Activated T-cell treated with anti-CD3 and anti-CD28 coated beads, Interleukin-2, amount 50 U/mL, for 48 hours (primary cell): ENCODE results near the gene SOAT2.
A peak's percentile ranks its signal among the peaks of the same experiment; 100 is the strongest.

ENCODE experiments used
- DNase-seq, 2 experiments: peaks; one replicate each; pipeline ENCODE4 v3.0.0-alpha.2; 2020

SOAT2 gene, protein sequence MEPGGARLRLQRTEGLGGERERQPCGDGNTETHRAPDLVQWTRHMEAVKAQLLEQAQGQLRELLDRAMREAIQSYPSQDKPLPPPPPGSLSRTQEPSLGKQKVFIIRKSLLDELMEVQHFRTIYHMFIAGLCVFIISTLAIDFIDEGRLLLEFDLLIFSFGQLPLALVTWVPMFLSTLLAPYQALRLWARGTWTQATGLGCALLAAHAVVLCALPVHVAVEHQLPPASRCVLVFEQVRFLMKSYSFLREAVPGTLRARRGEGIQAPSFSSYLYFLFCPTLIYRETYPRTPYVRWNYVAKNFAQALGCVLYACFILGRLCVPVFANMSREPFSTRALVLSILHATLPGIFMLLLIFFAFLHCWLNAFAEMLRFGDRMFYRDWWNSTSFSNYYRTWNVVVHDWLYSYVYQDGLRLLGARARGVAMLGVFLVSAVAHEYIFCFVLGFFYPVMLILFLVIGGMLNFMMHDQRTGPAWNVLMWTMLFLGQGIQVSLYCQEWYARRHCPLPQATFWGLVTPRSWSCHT

DNA sequence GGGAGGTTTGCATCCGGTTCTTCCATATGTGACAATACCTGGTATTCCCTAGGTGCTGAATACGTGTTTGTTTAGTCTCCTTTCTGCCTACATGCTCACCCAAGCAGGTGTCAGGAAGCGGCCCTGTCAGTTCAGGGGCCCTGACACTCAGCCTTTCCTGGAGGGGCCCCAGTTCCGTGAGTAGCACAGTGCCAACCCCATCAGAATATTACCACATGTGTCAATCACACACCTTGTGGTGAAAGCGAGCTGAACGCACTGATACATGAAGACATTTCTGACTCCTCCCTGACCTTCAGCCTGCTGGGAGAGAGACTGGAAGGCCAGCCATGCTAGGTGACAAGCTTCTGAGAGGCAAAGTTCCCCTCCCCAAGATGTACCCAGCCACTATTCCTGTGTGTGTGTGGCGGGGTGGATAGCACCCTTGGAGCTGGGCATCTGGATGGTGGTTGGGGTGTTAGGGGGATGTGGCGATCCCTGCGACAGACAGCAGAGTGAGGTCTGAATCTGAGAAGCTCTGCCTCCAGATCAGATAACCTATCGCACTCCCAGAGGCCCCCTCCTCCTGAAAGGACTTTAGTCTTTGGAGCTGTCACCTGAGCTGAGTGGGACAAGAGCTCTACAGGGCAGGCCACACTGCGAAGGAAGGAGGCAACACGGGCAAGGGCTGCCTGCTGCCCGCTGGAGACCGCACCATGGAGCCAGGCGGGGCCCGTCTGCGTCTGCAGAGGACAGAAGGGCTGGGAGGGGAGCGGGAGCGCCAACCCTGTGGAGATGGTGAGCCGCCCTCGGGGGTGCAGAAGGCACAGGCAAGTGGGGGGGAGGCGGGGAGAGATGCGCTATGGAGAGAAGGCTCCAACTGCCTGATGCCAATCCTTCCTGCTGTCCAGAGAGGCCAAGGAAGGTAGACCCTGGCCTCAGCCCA lies at the start of gene SOAT2:
Gene SOAT2 (plus strand): TSS at position 604 of the 925 bp plus-strand sequence. CDS start 92 bp downstream, at position 696.
- DNase-seq: peak; percentile 68

DNA sequence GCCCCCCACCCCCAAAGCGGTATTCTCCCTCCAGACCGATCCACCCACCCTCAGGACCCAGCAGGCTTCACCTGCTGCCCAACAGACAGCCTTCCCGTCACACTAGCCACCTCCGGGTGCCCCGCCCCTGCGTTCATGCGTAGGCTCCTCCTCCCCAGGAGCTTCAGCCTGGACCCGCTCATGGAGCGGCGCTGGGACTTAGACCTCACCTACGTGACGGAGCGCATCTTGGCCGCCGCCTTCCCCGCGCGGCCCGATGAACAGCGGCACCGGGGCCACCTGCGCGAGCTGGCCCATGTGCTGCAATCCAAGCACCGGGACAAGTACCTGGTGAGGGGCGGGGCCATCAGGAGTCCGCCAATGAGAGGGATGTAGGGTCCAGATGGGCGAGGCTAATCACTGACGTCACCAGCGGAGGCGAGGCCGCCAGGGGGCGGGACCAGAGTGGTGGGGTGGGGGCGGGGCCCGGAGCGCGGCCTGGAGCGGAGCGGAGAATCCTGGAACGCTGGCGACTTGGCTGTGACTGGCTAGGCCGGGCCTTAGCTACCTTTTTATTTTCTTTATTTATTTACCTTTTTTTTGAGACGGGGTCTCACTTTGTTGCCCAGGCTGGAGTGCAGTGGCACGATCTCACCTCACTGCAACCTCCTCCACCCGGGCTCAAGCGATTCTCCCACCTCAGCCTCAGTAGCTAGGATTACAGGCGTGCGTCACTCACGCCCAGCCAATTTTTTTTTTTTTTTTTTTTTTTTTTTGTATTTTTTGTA lies 49.0 kb upstream of the SOAT2 start:
- peak; percentile 95 to 96 for DNase-seq

DNA sequence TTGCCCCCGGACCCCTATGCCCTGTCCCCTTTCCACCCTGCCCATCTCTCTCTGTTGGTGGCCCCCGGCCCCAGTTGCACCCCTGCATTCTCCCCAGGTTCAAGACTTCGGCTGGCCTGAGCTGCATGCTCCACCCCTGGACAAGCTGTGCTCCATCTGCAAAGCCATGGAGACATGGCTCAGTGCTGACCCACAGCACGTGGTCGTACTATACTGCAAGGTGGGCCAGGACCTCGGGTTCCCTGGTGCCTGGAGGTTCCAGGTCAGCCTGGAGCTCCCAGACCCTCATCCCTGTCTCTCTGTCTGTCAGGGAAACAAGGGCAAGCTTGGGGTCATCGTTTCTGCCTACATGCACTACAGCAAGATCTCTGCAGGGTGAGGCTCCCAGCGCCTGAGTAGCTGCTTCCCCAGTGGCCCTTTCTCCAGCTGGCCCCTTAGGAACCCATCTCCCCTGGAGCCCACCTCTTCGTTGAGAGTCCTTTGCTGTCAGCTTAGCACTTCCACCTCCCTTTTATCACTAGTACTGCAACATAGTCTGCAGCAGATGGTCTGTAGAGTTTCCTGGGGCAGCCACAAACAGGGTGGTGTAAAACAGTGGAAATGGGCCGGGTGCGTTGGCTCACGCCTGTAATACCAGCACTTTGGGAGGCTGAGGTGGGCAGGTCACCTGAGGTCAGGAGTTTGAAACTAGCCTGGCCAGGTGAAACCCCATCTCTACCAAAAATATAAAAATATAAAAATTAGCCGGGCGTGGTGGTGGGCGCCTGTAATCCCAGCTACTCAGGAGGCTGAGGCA lies 47.6 kb upstream of the SOAT2 start:
- DNase-seq: no peak

DNA sequence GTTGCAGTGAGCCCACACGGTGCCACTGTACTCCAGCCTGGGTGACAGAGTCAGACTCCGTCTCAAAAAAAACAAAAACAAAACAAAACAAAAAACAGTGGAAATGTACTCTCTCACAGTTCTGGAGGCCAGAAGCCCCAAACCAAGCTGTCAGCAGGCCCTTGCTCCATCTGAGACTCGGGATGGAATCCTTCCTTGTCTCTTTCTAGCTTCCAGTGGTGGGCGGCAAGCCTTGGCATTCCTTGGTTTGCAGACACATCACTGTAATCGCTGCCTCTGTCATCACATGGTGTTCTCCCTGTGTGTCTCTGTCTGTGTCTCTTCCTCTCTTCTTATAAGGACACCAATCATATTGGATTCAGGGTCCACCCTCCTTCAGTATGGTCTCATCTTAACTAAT lies 47.0 kb upstream of the SOAT2 start:
- DNase-seq: no peak

DNA sequence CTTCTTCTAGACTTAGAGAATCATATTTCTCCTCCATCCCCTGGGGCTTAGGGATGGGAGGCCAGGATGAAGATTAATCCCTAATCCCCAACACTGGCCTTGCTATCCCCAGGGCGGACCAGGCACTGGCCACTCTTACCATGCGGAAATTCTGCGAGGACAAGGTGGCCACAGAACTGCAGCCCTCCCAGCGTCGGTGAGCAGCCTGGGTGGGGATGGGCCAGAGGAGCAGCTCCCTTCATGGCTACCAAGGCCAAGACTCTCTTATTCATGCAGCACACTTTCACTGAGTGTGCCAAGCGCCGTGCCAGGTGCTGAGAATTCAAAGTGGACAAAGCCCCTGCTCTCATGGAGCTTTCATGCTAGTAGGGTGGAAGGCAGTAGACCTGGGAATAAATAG lies 46.4 kb upstream of the SOAT2 start:
- no peak for DNase-seq

DNA sequence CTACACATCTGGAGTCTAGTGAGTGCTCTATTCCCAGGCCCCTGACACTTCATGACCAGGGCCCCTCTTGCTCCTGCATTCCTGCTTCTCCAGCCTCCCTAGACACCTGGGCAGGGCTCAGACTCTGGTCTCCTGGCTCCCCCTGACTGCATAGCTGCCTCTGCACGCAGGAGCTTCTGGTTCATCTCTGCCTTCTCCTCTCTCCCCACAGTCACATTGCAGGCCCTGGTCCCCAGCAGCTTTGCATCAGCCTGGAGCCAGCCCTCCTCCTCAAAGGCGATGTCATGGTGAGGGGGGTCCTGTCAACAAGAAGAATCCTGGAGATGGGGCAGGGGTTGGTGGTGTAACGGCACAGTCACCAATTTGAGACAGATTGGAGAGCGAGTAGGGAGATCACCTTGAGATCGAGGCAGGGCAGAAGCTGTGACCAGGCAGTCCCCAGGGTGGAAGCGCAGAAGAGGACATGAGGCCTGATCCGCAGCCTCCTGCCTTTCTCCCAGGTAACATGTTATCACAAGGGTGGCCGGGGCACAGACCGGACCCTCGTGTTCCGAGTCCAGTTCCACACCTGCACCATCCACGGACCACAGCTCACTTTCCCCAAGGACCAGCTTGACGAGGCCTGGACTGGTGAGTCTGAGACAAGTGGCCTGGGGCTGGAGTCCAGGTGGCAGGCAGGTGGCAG lies 45.3 kb upstream of the SOAT2 start:
- no peak for DNase-seq

DNA sequence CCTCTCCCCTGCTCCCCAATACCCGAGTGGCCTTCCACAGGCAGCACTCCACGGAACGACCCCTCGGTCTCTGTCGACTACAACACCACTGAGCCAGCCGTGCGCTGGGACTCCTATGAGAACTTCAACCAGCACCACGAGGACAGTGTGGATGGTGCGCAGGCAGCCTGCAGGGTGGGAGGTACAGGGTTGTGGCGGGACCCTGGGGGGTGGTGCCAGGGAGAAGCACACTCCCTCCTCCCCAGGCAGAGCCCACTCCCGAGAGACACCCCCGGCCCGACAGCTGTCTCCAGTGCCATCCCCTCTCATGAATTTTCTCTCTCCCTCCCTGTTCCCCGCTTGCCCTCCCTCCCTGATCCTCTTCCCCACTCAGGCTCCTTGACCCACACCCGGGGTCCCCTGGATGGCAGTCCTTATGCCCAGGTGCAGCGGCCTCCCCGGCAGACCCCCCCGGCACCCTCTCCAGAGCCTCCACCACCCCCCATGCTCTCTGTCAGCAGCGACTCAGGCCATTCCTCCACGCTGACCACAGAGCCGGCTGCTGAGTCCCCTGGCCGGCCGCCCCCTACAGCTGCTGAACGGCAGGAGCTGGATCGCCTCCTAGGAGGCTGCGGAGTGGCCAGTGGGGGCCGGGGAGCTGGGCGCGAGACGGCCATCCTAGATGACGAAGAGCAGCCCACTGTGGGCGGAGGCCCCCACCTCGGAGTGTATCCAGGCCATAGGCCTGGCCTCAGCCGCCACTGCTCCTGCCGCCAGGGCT lies 44.4 kb upstream of the SOAT2 start:
- no peak for DNase-seq

DNA sequence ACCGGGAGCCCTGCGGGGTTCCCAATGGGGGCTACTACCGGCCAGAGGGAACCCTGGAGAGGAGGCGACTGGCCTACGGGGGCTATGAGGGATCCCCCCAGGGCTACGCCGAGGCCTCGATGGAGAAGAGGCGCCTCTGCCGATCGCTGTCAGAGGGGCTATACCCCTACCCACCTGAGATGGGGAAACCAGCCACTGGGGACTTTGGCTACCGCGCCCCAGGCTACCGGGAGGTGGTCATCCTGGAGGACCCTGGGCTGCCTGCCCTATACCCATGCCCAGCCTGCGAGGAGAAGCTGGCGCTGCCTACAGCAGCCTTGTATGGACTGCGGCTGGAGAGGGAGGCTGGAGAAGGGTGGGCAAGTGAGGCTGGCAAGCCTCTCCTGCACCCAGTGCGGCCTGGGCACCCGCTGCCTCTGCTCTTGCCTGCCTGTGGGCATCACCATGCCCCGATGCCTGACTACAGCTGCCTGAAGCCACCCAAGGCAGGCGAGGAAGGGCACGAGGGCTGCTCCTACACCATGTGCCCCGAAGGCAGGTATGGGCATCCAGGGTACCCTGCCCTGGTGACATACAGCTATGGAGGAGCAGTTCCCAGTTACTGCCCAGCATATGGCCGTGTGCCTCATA lies 43.7 kb upstream of the SOAT2 start:
- DNase-seq: no peak

DNA sequence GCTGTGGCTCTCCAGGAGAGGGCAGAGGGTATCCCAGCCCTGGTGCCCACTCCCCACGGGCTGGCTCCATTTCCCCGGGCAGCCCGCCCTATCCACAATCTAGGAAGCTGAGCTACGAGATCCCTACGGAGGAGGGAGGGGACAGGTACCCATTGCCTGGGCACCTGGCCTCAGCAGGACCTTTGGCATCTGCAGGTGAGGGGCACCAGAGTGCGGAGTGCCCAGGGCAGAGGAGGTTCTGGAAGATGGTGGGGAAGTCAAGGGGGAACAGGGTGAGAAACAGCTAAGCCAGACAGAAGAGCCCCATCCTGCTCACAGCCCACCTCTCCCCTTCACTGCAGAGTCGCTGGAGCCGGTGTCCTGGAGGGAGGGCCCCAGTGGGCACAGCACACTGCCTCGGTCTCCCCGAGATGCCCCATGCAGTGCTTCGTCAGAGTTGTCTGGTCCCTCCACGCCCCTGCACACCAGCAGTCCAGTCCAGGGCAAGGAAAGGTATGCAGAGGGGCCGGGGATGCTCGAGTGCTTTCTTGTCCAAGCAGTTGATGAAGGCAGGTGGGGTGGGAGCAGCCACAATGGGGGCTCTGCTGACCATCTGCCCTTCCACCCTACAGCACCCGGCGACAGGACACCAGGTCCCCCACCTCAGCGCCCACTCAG lies 43.1 kb upstream of the SOAT2 start:
- no peak for DNase-seq

DNA sequence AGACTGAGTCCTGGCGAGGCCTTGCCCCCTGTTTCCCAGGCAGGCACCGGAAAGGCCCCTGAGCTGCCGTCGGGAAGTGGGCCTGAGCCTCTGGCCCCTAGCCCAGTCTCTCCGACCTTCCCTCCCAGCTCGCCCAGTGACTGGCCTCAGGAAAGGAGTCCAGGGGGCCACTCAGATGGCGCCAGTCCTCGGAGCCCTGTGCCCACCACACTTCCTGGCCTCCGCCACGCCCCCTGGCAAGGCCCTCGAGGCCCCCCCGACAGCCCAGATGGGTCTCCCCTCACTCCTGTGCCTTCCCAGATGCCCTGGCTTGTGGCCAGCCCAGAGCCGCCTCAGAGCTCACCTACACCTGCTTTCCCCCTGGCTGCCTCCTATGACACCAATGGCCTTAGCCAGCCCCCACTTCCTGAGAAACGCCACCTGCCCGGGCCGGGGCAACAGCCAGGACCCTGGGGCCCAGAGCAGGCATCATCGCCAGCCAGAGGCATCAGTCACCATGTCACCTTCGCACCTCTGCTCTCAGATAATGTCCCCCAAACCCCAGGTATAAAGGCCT lies 42.5 kb upstream of the SOAT2 start:
- no peak for DNase-seq

DNA sequence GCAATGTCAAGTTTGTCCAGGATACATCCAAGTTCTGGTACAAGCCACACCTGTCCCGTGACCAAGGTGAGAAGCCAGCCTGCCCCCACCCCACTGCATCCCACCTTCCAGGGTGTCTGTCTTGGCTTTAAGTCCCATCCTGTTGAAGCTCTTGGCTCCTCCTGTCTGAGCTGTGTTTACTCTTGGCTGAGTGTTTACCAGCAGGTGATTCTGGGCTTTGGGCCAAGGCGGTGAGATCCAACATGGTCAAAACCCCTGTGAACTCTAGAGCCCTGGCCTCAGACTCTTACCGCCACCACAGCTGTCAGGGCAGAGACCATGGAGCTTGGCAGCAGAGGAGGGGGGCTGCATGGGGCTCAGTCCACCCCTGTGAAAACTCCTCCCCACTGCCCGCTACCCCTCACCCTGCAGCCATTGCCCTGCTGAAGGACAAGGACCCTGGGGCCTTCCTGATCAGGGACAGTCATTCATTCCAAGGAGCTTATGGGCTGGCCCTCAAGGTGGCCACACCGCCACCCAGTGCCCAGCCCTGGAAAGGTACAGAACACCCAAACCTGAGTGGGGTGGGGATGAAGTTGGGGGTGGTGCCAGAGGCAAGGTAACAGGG lies 41.8 kb upstream of the SOAT2 start:
- no peak for DNase-seq

DNA sequence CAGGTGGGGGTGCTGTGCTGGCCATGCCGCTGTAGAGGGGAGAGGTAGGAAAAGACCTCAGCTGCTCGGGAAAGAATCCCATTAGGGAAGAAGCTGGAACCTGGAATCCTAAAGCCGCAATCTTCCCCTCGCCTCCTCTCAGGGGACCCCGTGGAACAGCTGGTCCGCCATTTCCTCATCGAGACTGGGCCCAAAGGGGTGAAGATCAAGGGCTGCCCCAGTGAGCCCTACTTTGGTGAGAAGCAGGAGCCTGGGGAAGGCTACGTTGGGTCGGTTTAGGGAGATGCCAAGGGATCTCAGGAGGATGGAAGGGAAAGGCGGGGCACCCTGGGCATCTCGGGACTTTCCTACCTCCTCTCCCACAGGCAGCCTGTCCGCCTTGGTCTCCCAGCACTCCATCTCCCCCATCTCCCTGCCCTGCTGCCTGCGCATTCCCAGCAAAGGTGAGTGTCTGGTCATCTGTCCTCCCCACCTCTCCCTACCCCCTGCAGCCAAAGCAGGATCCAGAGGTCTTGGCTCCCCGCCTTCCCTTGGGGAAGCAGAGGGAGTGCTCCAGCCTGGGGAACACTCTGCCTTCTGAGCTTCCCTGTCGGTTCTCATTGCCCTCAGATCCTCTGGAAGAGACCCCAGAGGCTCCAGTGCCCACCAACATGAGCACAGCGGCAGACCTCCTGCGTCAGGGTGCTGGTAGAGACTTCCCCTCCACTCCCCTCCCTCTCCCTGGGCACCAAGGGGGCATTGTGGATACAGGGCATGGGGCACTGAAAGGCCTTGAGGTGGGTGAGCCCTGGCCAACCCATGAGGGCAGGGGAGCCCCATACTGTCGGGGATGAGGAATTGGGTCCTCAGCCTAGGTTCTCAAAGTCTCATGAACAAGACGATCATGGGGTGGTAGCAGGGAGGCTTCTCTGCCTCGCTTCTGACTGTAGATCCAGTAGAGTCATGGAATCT lies 41.0 kb upstream of the SOAT2 start:
- DNase-seq: no peak

DNA sequence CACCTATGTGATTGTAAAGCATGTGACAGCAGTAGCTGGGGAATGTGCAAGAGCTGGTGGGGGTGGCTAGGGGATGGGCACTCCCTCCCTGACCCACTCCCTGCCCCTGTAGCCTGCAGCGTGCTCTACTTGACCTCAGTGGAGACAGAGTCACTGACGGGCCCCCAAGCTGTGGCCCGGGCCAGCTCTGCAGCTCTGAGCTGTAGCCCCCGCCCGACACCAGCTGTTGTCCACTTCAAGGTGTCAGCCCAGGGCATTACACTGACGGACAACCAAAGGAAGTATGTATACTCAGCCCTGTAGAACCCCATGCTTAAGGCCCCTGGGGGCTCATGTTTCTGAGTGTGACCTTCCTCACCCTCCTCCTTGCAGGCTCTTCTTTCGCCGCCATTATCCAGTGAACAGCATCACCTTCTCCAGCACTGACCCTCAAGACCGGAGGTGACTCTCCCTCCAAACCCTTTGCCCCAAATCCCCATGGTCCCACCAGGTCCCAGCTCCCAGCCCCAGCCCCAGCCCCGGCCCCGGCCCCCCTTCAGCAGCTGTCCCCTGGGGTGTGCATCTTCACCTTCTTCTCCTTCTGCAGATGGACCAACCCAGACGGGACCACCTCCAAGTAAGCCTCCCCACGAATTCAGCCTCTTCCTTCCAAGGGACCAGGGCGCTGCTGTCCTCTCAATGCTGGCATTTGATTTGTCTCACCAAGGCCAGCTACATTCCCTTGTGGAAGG lies 40.1 kb upstream of the SOAT2 start:
- DNase-seq: no peak

DNA sequence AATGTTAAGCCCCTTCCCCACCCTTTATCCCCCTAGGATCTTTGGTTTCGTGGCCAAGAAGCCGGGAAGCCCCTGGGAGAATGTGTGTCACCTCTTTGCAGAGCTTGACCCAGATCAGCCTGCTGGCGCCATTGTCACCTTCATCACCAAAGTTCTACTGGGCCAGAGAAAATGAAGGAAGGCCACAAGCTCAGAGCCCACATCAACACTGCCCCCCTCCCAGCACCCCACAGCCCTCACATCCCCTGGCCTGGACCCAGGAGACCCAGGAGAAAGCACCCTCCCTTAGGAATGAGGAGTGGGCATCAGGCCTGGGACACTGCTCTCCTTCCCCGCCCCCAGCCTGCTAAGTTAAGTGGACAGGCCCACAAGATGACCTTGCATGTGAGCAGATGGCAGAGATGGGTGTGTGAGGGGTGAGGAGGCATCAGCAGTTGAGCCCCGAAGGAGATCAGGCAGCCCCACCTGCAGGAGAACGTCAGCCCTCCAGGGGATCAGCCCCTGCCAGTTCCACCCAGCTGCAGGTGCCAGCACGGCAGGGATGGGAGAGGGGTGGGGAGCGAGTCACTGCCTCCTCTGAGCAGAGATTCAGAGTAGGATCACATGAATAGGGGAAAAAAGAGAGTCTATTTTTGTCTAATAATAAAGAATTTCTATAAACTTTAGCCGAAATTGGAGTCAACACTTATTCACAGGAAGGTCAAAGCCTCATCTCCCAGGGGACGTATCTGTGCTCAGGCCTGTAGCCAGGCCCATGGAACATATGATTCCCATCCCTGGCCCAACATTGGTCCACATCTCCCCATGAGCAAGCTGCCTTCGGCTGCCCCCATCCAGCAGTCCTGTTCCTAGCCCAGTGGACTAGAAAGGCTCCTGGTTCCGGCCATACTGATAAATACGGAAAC lies 39.3 kb upstream of the SOAT2 start:
- no peak for DNase-seq

DNA sequence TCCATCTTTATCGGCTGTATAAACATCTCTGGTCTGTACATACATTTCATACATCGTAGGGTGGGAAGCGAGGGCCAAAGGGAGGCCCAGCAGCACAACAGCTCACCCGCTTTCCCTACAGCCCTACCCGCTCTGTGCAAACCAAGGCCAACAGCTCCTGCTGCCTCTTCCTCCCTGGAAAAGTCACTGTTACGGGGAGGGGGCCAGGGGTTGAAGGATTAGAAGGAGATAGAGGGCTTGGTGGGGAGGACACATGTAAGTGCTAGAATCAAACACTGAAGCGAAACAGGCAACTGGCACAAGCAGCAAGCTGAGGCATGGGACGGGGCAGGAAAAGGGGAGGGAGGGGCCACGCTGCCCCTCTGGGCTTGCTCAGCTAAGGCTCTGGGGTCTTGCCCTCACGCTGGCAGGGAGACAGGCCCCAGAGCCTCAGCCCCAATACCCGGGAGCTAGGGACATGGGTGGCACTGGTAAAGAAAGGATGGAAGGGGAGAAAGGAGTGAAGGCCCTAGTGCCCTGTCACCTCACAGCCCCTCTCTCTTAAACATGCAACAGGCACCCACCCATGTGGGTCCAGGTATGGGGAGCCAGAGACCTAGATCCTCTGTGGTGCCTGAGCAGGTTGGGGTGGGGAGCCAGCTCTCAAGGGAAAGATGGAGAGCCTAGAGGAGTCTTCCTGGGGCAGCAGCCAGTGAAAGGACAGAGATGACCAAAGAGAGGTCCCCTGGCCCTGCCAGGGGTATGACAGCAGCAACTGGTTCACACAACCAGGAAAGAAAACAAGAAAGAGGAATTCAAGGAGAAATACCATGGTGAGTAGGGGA lies 38.5 kb upstream of the SOAT2 start:
- no peak for DNase-seq
